K562 (cell line): ENCODE results near the gene NASP. TPM values are rescaled to one million over a fixed set of nuclear protein-coding genes. Genes with fewer than 3 reads are reported as not detected.
A peak's percentile ranks its signal among the peaks of the same experiment; 100 is the strongest.

ENCODE experiments used
- ADNP ChIP-seq: fragments of 200-800 bp; sonication (Bioruptor generic); IDR thresholded peaks from 2 replicates; pipeline ENCODE4 v1.6.1; 2016; ENCODE audit warnings: missing genetic modification characterization, missing compliant biosample characterization
- HNRNPLL ChIP-seq: fragments of 200-400 bp; formaldehyde crosslinking; IDR thresholded peaks from 2 replicates; pipeline ENCODE4 v1.6.1; 2017; ENCODE audit warnings: low read length, low read depth, mild to moderate bottlenecking; ENCODE audit not compliant: poor library complexity, severe bottlenecking
- IRF2 ChIP-seq: sonication (generic); formaldehyde crosslinking; IDR thresholded peaks from 2 replicates; pipeline ENCODE4 v1.8.1; 2022; ENCODE audit warnings: mild to moderate bottlenecking, missing genetic modification reagents
- NFYB ChIP-seq: IDR thresholded peaks from 2 replicates; pipeline ENCODE4 v1.6.1; 2011; ENCODE audit warnings: mild to moderate bottlenecking, moderate library complexity; ENCODE audit not compliant: insufficient read length; ENCODE audit errors: extremely low read depth
- POU5F1 ChIP-seq: fragments of 150-350 bp; IDR thresholded peaks from 2 replicates; pipeline ENCODE4 v1.6.1; 2014; ENCODE audit warnings: borderline replicate concordance, low read length, low read depth, mild to moderate bottlenecking; ENCODE audit not compliant: partially characterized antibody
- PRDM10 ChIP-seq: fragments of 450-650 bp; IDR thresholded peaks from 2 replicates; pipeline ENCODE4 v1.6.1; 2018; ENCODE audit not compliant: partially characterized antibody
- RBM25 ChIP-seq: fragments of 200-400 bp; formaldehyde crosslinking; IDR thresholded peaks from 2 replicates; pipeline ENCODE4 v1.6.1; 2018; ENCODE audit warnings: low read length, low read depth, moderate library complexity; ENCODE audit not compliant: severe bottlenecking
- RNF2 ChIP-seq: sonication (generic); IDR thresholded peaks from 2 replicates; pipeline ENCODE4 v1.6.1; 2016
- SMAD1 ChIP-seq: fragments of 150-350 bp; IDR thresholded peaks from 2 replicates; pipeline ENCODE4 v1.6.1; 2014; ENCODE audit warnings: low read length, low read depth; ENCODE audit not compliant: partially characterized antibody
- ZNF224 ChIP-seq: sonication (generic); formaldehyde crosslinking; IDR thresholded peaks from 2 replicates; pipeline ENCODE4 v1.8.0; 2022; ENCODE audit warnings: mild to moderate bottlenecking, missing genetic modification reagents
- polyA plus RNA-seq, 8 experiments: library from polyadenylated mRNA; depleted of rRNA in 4 of 8; stranded (reverse) in 5 of 8; unstranded in 3 of 8; fragments of >200 nt; fragmentation: Nextera tagmentation in 2 of 8; fragmentation: Illumina TruSeq in 1 of 8; extraction: Ambion mirVana in 2 of 8; extraction: Trizol in 1 of 8; gene quantifications; 2 replicates each; pipeline versions ENCODE4 v1.2.1 to v1.2.3, GENCODE V29; 2011 to 2014; ENCODE audit warnings: inconsistent platforms in 1 of 8, missing spikeins in 1 of 8
- total RNA-seq, 7 experiments: library from RNA; depleted of rRNA in 6 of 7; stranded (reverse); fragments of >200 nt in 6 of 7; fragmentation: Illumina TruSeq in 2 of 7; extraction: Trizol in 2 of 7; gene quantifications; 2 replicates each; pipeline versions ENCODE4 v1.2.1 to v1.2.3, GENCODE V29; 2011 to 2021; ENCODE audit warnings: low replicate concordance in 1 of 7

Gene NASP
- total and polyA plus RNA-seq, 9 of the 15 experiments (the other 6 are each of a cell fraction or from before 2014, with no cell fraction given): 199 to 578 (median 419) TPM

DNA sequence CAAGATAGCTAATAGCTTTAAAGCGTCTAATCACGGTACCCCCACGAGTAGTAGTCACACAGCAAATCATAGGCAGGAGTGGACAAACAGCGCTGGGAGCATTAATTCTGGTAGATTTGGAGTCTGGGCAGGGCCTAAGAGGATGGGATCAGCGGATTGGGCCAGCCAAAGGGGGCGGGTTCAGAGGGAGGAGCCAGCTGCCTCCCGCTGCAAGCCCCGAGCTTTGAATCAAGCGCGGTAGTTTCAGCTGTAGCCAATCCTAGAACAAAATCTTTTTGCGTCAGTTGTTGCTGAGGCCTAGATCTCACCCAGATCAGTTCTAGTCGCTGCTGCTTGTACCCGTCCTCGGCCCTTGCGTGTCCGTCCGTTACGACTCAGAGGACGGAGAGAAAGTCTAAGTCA, 576 bp upstream of the NASP start (continued):
- TF ChIP-seq POU5F1: no peak
- no peak for TF ChIP-seq PRDM10
- no peak for TF ChIP-seq ADNP (tag)
- TF ChIP-seq NFYB: peak; percentile 72
- no peak for TF ChIP-seq HNRNPLL
- TF ChIP-seq IRF2: no peak
- peak; percentile 70 for TF ChIP-seq RBM25
- no peak for TF ChIP-seq RNF2
- TF ChIP-seq SMAD1: no peak
- no peak for TF ChIP-seq ZNF224
